Posterior vena cava (tissue), 2 donors: Measurements from ENCODE around the gene SYDE2. TPM values are rescaled to one million over a fixed set of nuclear protein-coding genes. Genes with fewer than 3 reads are reported as not detected.
"Not testable (repeated sequence)": the region's sequence is repeated elsewhere in the genome, so short reads cannot be mapped to it uniquely, and the experiment has no call there.

ENCODE experiments used
- DNase-seq: peaks from one replicate; pipeline ENCODE4 v3.0.0-alpha.2; 2020; ENCODE audit warnings: low spot score
- intact Hi-C, 2 donors: fragments of 100-400 bp; cut with DNase I; formaldehyde crosslinking; loops; one replicate each; pipeline versions ENCODE4 v1.14.1 to v1.14.2; 2022 to 2023
- total RNA-seq, 2 donors: library from RNA; stranded (reverse); fragmentation: NEBNext Ultra II Directional; extraction: Animal tissue kit (Norgen Biotek cat#: 25700); gene quantifications; one replicate each; pipeline ENCODE4 v1.2.1, GENCODE V29; 2021
- donor health status: DM: yes; HTN: yes; CAD: no.
- donor health status: DM: yes; HTN: yes; CAD: no.

Gene SYDE2
- total RNA-seq, 2 donors from 2014 or later, result 7.3 to 11.0 TPM

DNA sequence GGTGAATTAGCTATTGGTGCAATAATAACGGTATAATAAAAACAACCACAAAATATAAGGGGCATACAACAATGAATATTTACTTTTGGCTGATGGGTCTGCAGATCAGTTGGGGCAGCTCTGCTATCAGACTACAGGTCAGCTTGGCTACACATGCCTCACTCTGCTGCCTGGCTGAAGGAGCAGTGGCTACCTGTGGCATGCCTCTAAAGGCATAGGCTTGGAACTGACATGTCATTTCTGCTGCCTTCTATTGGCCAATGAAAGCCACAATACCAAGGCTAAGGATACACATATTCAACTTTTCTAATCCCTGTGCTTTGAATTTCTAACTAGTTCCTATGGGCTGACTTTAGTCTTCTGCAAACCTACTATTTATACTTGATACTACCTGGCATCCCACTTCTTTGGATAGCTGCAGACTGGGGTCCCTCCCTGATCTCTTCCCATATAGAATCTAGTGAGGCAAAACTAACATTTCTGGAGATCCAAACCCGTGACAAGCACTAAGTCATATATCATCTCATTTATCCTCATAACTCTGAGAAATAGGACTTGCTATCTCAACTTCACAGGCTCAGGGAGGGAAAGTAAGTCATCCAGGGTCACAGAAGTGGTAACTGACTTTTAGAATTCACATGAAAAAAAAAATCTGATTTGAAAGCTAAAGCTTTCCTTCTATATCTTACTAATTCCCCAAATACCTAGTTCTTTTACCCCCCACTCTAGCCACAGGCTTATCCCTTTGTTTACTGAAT lies 19.2 kb upstream of the SYDE2 start:
- intact Hi-C loops, result no loop called here

DNA sequence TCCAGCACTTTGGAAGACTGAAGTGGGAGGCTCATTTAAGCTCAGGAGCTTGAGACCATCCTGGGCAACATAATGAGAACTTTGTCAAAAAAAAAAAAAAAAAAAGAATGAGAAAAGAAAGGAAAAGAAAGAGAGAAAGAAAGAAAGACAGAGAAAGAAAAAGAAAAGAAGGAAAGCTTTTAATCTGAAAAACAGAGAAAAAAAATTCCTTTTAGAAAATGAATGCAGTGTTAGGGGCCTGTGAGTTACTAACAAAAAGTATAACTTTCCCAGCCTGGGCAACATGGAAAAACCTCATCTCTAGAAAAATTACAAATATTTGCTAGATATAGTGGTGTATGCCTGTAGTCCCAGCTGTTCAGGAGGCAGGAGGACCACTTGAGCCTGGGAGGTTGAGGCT lies 15.9 kb upstream of the SYDE2 start:
- DNase-seq, result no peak
- intact Hi-C loops, result no loop called here

More for the DNA sequence above, 19.2 kb upstream of the SYDE2 start:
- no peak for DNase-seq

DNA sequence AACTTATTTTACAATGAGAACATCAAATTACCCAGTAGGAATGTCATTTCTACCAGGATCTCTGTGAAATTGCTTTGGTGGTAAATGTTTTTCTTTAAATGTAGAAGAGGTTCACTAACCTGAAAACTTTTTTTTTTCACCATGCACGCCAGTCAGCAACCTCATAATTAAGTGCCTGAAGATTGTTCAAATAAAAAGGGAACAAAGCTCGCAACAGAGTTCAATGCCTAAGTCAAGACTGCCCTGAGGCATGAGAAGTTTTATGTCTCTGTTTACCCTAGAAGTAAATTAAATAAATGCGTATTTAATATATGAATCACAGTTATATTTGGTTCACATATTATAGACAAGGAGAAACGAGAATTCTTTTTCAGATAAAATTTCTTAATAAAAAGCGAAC lies 13.8 kb upstream of the SYDE2 start:
- intact Hi-C loops, result no loop called here
- no peak for DNase-seq

DNA sequence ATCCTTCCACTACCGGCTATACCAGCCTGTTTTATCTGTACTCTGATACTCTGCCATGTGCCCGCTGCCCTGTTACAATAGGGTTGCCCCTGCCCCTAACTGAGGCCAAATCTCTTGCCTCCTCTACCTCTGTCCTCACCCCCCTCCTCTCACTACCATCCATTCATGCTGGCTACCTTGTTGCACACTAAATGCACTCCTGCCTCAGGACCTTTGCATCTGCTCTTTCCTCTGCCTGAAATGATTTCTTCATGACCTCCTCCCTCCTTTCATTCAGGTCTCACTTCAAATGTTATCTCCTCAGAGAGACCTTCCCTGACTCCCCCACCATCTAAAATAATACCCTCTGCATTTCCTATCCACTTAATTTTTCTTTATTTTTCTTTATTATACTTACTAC lies 7.7 kb upstream of the SYDE2 start:
- intact Hi-C loops, result no loop called here

DNA sequence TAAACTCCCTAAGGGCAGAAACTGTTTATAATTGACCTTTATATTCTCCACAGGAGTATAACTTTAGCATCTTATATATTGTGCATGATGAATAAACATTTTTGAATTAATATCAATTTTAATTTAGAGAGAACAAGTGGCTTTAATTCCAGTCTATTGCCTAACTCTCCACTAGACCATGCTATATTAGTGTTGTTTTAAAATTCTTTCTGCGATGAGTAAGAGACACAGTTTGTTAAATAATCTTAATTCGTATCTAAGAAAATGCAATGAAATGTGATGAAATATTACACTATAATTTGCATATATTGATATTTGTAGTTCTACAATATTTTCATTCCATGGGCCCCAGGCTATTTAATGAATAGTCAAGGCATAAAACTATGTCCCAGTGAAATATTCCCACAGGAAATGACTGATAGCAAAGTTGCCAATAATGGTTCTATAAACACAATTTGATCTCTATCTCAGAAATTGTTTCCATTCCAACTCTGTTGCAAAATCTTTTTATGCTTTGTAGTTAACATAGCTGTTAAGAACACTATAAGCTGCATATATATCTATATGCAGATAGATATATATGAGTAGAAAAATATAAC lies 2.9 kb upstream of the SYDE2 start:
- intact Hi-C loops, result no loop called here
- DNase-seq, result no peak

More for the DNA sequence above, 7.7 kb upstream of the SYDE2 start:
- DNase-seq, result no peak

DNA sequence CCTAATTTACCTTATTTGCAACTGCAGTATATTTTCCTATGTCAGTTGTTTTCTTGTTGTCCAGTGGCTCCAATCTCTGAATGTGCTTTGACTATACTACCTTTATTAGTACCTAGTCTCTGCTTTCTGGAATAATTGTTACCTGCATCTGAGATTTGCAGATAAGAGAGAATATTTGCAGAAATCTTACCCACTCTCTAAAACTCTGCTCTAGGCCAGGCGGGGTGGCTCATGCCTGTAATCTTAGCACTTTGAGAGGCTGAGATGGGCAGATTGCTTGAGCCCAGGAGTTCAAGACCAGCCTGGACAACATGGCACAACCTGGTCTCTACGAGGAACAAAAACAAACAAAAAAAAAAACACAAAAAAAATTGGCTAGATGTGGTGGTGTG lies 2.0 kb upstream of the SYDE2 start:
- intact Hi-C loops, result no loop called here
- DNase-seq, result no peak

DNA sequence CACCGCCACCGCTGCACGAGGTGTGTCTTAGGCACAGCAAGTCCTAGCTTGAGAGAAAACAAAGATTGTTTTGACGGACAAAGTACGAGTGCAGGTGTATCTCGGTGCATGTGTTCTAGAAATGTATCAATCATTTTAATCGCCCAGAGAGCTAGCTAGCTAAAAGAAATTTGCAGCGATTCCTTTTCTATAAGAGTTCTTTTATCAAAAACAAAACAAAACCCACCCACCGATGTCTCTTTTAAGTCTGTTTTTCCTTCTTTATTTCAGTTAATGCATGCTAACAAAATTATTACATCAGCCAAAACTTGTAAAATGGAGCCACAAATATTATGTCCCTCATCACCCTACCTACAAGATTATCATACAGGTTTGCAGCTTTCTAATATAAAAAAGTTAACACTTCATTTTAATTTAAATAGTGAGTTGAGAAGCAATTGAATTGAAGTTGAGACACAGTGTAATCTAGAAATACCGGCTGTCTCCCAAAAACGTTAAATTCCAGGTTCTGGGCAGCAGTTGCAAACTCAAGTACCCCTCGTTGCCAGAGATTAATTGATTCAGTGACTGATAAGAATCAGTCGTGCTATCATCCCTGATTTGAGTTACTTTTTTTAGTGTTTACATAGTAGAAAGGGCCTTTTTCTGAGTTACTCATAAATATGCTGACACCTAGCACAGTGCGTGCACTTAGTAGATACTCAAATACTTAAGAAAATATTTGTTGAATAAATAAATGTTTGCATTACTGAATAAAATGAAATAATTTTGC lies 1.5 kb upstream of the SYDE2 start:
- DNase-seq, result no peak
- intact Hi-C loops, result no loop called here

DNA sequence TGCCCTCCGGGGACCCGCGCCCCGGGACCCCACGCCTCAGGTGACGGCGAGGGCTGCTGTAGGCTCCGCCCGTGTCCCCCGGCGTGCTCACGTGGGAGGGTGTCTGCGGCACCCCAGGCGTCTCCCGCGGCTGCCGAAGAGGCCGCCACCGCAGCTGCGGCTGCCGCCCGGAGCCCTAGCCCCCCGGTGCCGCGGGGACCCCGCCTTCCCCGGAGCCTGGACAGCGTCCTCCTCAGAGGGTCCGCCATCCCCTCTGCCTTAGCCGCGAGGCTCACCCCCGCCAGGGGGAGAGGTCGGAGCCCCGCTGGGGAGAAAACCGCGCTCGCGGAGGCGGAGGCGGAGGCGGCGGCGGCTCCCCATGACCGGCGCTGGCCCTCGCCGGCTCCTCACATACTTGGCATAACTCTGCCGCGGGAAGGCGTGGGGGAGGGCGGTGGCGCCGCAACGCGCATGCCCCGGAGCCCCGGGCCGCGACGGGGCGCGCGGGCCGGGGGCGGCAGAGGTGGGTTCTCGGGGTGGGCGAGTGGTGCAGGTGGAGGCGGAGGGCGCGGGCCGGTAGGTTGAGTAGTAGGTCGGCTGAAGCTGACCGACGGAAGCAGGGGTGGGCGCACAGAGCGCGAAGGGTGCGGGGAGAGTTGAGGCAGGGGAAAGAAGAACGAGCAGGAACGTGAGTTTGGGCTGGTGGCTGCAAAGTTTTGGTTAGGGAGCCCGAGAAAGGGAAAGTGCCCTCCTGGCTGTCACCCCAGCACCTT lies 700 bp upstream of the SYDE2 start:
- peak; percentile 91 for DNase-seq
- intact Hi-C loops, result no loop called here

DNA sequence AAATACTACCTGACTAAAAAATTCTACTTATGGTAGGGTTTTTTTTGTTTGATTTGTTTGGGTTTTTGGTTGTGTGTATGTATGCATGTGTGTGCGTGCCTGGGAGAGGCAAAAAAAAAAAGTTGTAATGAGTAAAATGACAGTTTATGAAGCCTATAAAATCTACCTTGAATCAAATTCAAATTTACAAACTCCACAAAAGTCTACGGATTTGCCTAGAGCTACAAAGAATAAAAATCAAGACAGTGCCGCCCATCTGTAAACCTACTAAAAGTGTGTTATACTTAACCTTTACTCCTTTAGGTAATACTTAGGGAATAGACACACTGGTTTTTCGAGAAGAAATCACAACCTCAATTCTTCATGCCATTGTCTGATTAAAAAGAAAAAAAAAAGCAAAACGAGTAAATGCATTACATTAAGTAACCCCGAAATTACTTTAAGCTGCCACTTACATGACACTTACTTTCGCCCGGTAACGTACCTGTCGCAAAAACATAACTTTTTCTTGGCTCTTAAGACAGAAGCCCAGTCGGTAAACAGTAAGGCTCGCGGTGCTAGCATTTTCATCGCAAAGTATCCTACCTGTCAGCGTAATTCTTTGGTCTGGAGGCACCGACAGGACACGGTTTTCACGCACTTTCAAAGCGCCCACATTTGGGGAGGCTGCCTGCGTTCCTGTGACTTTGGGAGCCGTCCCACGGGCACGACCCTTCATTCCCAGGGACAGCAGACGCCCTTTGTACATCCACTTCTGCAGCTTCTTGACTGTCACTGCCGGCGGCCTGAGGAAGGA lies 951 bp downstream of the SYDE2 start:
- no peak for DNase-seq
- intact Hi-C loops, result no loop called here

DNA sequence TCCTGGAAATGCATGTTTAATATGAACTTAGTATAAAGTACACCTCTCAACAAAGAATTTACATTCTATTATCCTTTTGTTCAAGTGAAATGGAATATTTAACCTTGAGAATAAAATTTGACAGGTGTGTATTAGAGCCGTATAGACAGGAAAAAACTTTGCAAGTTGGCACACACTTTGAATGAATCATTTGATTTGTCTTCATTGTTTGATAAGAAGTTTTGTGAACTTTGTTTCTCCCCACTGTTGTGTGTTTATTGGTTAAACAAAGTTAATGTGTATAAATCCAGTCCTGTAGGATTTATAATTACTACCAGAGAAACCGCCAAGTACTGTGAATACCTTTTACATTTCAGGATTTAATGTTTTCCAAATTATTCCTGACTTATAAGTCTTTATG lies 2.0 kb downstream of the SYDE2 start:
- intact Hi-C loops, result no loop called here
- DNase-seq, result no peak

DNA sequence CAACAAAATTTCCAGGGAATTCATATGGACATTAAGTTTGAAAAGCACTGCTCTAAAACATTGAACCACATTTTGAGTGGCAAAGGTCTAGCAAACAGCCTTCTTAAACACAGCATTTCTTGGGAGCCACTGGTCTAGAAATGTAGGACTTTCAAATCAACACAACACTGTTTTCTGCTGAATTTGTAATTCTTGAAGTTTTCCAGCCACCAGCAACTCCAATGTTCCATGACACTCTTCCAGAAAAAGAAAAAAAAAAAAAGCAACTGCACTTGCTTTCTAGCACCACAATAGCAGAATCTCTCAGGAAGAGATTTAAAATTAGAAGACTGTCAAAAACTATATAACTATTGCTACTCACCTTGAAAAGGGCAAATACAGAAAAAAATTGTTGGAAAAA lies 4.5 kb downstream of the SYDE2 start:
- DNase-seq, result no peak
- intact Hi-C loops, result no loop called here

DNA sequence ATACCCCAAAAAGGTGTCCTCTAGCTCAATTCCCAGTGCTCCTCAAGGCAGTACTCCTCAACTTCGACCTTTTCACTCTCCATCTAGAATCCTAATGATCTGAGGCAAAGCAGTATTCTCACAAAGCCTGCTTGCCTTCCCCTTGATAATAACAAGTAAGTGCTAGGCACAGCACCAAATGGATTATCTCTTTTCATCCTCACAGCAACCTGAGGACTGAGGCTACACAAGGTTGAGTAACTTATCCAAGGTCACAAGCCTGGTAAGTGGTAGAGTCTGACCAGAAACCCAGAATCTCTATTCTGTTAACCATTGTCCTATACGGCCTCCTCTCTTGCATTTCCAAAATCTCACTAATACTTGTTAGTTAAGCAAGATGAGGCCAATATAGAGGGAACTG lies 5.1 kb downstream of the SYDE2 start:
- intact Hi-C loops, result no loop called here
- no peak for DNase-seq

DNA sequence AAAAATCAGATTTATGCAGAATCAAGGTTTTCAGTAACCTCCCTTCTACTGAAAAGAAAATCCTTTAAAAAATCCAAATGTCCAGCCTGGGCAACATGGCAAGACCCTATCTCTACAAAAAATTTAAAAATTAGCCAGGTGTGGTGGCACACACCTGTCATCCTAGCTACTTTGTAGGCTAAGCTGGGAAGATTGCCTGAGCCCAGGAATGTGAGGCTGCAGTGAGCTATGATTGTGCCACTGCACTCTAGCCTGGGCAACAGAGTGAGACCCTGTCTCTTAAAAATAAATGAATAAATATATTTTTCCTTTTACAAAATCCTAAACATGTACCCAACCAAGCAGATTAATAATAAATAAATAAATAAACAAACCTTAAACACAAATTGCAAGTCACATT lies 8.7 kb downstream of the SYDE2 start:
- DNase-seq, intact Hi-C loops: not testable (repeated sequence)

DNA sequence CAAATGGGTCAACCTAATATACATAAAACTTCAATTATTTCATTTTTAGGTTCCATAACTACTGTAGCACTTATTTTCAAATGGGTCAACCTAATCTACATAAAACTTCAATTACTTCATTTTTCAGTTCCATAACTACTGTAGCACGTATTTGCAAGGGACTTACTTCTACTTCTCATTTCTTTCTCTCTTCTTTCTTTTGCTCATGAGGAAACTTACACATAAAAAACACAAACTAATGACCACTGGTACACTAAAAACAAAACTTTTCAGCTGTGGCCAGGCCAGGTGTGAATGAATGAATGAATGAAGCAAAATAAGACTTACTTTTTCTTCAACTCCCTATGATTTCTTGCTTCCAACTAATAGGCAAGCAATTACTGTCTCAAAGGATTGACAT lies 11.7 kb downstream of the SYDE2 start:
- no peak for DNase-seq
- intact Hi-C loops, result no loop called here

DNA sequence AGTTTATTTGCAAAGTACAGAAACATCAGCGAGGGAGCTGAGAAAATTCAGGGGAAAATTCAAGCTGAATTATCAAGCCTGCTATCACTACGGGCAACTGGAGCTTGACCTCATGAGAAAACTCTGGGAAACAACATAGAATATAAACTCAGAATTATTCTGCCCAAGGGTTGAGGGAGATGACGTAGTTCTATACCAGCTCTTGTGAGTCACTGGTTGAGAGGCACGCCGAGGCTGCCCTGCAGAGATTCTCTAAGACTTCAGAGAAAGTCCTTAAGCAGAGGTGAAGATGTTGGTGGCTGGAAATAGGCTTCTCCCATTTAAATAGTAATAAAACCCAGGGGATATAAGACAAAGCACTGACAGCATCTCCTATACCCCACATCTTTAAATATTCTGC lies 12.3 kb downstream of the SYDE2 start:
- intact Hi-C loops, result no loop called here
- no peak for DNase-seq

DNA sequence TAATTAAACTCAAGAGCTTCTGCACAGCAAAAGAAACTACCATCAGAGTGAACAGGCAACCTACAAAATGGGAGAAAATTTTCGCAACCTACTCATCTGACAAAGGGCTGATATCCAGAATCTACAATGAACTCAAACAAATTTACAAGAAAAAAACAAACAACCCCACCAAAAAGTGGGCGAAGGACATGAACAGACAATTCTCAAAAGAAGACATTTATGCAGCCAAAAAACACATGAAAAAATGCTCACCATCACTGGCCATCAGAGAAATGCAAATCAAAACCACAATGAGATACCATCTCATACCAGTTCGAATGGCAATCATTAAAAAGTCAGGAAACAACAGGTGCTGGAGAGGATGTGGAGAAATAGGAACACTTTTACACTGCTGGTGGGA lies 13.8 kb downstream of the SYDE2 start:
- intact Hi-C loops, DNase-seq: not testable (repeated sequence)

DNA sequence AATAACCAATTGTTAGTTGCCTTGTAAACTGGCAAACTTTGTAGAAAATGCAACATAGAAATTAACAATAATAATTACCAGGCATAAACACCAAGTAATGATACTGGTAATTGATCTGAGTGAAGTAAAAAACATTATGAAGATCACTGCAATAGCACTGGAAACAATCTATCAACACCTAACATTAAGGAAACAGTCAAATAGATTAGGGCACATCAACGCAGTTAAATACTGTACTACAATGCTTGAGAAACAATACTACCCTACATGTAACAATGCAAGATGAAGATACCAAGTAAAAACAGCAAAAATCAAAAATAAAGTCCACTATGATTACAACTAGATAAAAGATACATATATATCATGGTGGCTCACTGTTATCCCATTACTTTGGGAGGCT lies 16.6 kb downstream of the SYDE2 start:
- DNase-seq, result no peak
- intact Hi-C loops, result no loop called here

DNA sequence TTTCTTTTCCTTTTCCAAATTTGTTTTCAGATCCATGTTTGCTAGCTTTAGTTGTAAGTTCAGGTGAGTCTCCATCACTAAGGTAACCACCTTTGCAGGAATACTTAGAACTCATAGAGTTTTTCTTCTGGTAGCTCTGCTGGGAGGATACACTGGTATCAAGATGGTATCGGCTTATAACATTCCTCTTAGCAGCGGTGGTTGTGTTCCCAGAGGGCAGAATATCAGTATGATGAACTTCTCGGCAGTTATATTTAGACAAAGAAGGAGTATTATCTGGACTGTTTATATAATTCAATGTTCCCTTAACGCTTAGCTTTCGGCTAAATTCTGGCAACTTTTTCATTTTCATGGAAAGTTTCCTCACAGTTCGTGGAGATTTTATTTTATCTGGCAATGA lies 18.1 kb downstream of the SYDE2 start:
- no peak for DNase-seq
- intact Hi-C loops, result no loop called here

DNA sequence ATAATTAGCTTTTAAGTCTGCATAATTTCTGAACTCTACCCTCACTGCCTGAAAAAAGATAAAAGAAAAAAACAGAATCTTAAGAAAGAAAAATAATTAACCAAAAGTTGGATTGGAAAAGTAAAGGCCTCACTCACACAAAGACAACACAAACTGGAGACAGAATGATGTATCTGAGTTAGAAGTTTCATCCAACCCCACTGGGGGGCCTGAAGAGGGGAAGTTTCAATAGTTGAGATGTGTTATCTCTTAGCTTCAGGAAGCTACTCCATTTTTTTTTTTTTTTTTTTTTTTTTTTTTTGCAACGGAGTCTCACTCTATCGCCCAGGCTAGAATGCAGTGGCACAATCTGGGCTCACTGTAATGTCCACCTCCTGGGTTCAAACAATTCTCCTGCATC lies 19.9 kb downstream of the SYDE2 start:
- no peak for DNase-seq
- intact Hi-C loops, result no loop called here
